AML-193 (cell line): Measurements from ENCODE around the gene TAPT1.
A peak's percentile ranks its signal among the peaks of the same experiment; 100 is the strongest.

Experiments used
- DNase-seq, 2 experiments: peaks; one replicate each; lab custom pipeline; 2025; lab: John Stamatoyannopoulos, UW

TAPT1 gene

DNA sequence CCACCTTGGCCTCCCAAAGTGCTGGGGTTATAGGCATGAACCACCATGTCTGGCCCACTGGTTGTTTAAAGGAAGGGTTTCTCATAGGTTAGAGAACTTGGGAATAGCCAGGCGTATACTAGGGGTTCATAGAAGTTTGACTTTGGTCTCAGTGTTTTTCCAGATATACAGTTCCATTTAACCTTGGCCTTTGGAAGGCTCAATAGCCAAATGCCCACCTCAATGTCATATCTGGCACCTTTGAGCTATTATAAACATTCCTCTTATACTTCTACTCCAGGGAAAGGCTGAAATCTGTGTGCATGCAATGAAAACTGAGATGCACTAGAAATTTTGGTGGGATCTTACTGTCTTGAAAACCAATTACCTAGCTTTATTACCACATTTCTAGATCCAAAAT lies 95.0 kb downstream of the TAPT1 start:
- no peak for DNase-seq

DNA sequence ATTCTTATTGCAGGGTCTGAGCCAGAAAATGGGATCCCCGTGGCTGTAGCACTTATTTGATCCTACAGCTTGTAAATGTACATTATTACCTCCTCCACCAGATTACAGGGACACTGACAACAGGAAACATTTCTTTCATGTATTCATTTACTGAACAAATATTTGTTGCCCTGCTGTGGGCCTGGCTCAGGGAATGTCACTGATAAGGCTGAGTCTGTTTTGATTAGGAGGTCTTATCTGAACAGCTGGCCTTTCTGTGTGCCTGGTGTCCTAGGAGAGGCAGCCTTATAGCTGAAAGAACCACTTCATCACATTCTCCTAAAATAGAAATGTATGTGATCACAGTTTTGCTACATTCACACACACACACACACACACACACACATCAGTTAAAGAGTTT lies 96.9 kb downstream of the TAPT1 start:
- no peak for DNase-seq

DNA sequence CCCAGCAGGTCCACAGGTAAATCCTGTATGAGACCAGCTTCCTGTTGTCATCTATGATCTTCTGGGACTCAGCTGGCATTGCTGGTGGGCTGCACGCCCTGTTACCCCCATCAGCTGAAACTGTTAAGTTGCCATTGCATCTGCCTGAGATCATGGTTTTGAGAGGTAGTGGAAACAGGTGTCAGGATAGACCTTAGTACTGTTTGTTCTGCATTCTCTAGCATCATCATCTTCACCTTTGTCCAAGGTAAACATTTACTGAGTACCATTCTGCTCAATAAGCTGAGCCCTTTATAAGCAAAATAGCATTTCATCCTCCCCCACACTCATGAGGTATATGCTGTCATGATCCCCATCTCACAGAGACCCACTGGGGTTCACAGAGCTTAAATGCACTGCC lies 99.6 kb downstream of the TAPT1 start:
- DNase-seq: no peak

DNA sequence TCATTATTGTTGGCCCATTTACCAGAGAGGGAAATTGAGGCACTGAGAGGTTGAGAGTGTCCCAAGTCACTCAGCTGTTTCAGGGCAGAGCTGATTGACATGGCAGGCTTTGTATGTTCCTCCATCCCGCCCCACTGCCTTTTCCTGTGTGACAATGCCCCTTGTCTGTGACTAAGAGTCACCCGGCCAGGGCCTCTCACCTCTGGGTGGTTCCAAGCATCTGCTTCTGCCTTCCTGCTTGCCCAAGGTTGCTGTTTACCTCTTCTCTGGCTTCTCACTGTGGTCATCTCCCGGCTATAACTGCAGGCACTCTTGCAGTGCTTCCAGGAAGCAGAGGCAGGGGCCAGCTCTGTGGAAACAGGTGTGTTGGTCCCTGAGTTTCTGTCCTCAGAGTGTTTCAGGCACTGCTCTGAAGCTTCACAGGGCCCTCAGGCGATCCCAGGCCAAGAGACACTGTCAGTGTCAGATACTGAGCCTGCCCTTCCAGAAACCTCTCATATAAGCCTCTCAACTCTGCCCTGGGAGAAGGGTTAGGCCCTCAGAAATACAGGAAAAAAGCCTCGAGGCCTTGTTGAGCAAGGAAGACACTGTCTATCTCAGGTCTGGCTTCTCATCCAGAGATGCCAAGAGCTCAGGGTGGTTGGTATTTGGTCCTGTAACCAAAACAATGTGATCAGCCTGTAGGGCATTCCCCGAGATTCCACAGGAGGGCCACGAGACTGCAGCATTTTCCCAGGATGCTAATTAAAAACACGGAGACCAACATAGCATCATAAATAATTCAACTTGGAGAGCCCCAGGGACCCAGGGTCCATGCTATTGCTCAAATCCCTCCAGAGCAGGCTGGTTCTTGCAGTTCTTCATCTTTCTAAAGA lies 100.5 kb downstream of the TAPT1 start:
- DNase-seq: no peak

DNA sequence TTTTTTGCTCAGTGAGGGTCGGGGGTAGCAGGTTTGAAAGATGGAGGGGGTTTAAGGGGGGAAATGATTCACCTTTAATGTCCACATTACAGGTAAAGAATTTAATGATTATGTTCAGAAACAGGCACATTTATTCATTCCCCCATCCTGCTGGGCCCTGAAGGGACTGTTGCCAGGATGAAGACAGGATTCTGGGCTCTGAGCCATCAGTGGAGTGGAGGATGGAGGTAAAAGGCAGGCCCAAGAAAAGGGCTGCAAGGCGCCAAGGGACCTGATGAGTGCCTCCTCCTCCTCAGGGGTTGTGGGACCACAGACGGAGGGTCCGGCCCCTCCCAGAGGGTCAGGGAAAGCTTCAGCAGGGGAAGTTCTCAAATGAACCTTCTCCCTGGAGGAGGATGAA lies 102.0 kb downstream of the TAPT1 start:
- DNase-seq: no peak

DNA sequence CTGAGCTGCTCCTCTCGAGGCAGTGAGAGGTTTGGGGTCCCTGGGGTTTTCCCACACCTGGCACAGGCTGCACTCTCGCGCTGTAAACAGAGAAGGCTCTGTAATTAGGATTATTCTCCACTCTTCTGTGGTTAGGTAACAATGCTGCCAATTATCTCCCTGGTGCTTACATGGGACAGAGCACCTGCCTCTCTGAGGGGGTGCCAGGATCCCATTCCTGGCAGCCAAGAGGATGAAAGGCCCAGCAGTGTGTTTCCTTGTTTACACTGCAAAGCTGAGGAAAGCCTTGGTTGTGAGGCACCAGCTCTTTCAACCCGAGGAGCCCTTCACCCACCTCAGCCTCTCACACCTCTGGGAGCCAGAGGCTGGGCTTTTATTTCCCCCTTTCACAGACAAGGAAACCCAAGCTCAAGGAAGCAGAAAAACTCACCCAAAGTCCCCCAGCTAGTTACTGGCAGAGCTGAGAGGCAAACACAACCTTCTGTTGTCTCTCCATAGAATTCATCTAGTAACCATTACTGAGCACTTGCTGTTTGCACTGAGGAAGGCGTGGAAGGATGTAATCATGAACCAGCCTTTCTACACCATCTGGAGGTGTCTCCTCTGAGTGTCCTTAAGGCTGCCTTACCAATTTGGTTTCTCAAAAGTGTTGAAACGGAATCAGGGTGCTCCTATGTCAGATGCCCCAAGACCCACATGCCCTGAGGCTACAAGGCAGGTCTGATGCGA lies 102.8 kb downstream of the TAPT1 start:
- DNase-seq: no peak

DNA sequence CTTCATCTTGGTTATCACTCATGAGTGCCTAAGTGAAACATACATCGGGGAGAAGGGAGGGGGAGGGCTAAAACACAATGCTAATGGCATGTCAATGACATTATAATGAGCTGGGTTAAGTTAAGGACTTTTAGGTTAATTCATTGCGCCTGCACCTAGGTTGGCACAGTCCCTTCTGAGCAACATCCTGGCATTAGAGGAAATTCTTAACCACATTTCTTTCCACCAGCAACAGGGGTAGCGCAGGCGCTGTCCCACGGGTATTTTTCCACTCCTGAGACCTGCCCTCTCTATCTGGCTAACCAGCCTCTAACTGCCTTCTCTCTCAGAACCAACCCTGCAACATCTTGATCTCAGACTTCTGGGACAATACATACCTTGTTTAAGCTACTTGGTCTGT lies 103.5 kb downstream of the TAPT1 start:
- no peak for DNase-seq

DNA sequence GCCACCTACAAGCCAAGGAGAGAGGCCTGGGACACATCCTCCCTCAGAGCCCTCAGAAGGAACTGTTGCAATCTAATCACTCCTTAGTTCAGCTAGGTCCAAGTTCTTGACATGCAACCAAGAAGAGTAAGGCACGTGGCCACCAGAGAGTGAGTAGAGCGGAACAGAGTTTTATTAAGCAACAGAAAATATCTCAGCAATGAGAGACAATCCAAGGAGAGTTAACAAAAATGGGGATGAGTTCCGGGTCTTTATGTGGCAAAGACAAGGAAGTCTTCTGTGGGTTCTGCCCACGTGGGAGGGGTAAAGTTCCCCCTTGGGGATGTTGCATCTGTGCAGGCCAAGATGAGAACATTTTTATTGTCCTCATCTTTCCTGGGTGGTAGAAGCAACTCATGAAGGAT lies 104.0 kb downstream of the TAPT1 start:
- peak; percentile 48 to 72 for DNase-seq

DNA sequence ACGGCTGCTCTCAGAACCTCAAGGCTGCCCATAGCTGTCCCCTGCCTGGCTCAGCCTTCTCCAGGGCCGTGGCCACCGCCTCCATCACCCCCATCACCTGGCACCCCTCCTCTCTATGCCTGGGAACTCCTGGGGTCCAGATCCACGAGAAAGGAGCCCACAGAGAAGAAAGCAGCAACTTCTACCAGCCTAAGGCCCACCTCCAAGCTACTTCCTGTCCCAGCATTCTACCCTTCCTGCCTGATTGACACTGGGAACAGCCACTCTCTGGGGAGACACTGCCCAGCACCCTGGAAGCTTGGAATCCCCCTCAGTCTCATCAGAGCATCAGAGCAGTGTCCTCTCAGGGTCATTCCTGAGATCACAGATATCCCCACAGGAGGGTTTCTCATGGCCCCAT lies 105.6 kb downstream of the TAPT1 start:
- no peak for DNase-seq

DNA sequence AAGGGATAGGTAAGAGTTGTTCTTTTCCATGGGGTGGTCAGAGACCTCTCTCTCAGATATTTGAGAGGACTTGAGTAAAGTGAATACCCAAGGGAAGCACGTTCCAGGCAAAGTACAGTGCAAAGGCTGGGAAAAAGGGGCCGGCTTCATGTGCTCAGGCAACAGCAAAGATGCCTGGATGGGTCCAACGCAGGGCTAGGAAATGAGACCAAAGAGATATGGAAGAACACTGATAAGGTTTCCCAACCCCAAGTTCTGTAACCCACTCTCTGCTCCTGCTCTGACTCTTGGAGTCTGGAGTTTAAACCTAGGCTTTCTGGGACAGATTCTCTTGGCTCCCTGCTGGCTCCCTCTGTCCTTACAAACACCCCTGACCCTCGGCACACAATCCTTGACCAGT lies 106.3 kb downstream of the TAPT1 start:
- DNase-seq: no peak

DNA sequence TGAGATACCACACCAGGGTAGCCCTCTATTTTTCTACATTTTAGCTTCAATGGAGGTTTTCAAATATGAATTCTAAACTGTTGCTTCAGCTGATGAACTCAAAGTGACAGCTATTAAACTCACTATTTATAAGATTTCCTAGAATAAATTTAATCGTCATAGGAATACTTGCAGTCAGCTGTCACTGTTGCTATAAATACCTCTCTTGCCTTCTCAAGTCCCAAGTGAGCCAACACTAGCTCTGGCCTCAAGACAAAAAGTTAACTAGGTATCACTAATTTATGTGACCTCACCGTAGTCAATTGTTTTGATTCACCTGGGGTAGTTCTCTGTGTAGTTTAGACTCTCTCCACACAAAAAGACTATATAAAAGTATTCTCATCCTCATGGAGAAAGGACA lies 108.2 kb downstream of the TAPT1 start:
- no peak for DNase-seq

DNA sequence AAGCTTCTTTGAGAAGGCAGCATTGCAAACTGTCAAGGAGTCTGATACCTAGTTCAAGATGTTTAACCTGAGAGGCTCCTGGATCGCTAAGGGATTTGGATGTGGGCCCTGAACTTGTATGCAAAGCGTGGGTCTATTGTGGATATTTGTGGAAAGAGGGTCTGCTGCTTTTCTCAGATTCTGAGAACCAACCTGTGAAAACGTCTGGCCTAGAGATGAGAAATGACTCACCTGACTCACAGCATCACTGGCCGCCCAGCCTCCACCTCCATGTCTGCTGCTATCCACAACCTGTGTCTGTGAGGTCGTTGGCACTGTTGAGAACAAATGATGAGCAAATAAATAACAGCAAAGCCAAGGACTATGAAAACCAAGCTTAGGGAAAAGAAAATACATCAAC lies 109.1 kb downstream of the TAPT1 start:
- no peak for DNase-seq

DNA sequence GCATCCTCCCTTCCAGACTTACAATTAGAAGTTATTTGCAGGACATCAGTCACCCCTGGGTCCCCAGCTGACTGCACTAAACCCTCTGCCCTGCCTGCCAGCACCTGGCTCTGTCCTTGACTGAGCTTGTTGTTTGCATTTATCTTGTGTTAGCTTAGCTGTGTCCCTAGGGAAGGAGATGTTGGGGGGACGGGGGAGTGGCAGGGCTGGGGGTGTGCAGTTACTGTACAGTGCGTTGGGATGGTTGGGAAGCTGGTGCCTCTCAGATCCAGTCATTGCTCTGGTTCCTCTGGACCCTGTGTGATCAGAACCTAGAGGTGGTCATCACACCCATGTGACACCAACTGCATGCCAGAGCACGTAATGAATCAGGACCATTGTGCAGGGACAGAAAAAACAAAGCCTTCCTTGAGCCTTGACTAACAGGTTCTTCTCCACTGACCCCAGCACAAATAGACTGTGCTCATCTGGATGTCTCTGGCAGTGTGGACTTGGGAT lies 109.7 kb downstream of the TAPT1 start:
- DNase-seq: no peak

DNA sequence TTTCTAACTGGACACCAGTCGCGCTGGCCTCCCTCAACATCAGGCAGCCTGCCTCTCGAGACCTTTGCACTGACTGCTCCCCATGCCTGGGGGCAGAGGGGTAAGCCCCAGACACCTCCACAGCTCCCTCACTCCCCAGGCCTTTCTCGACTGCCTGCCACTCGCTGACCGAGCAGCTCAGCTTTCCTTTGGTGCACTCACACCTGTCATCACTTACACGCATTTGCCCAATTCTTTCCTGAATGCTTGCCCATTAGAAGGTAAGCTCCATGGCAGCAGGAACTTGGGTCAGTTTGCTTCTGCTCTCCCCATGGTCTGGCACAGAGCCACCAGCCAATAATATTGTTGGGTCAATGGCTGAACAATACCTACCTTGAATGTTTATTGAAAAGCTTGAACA lies 110.3 kb downstream of the TAPT1 start:
- no peak for DNase-seq

DNA sequence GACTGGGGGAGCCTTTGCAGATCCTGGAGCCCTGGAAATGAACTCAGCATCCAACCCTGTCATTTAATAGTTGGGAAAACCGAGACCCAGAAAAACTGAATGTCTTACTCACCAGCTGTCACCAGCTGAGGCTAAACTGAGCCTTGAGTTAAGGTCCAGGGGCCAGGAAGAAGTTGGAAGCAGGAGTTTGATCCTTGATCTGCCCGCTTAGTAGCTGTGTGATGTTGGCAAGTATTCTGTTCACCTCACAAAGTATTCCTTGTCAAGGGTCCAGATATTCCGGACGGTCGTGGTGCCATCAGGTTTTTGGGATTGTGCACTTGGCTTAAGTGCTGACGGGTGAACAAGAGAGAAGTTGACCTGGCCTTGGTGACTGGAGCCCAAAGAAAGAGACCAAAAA lies 111.7 kb downstream of the TAPT1 start:
- no peak for DNase-seq

DNA sequence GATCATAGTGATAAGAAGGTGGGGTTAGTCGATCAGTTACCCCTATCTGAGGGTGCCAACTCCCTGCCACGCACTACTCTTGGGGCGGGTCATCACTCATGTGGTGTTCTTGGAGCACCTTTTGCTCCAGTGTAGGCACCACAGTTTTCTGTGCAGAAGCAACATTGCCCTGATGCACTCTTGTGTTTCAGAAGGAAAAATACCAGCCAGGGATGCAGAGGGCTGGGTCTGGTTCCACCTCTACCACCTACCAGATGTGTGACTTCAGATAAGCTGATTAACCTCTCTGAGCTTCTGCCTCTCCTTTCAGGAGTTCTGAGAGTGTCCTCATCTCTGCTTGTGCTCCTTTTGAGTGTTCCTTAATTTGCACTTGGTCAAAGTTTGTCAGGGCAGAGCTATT lies 112.5 kb downstream of the TAPT1 start:
- DNase-seq: no peak

DNA sequence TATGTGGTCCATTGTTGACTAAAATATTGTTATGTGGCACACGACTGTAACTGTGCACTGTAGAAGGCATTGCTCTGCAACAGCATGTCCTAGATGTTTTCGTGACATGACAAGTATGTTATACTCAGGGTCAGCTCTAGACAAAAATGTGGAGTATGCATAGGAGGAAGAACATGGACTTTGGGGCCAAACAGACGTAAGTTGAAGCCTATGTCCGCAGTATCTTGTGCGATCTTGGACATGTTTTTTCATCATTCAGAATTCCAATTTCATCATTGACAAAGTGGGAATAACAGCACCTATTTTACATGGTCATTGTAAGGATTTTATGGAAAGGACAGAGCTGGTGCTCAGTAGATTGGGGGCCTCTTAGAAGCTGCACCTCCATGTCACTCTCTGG lies 114.7 kb downstream of the TAPT1 start:
- no peak for DNase-seq

DNA sequence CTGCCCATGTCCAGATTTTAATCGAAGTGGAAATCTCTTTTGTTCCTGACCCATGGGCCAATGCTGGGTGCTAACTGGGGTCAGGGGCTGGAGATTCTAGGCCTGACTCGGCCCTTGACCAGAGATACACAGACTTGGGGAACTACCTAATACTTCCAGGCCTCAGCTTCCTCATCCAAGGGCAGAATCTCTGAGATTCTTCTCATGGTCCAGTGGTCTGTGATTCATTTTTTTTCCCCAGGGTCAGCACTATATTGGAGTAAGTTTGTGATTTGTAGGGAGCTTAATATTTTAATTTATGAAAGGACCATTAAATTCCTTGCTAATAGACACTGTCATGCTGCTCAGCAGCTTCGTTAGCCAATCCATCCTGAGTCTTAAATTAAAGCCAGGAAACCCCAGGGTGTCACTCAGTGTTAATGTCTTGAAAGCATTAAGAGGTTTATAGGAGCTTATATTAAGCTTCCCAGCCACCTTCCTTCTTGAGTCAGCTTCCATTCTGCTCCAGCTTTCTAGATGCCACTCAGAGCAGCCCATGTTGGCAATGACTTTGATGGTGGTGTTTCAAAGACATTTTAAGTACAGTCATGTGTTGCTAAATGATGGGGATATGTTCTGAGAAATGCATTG lies 115.5 kb downstream of the TAPT1 start:
- DNase-seq: no peak
